ENCODE data around the gene DUSP22.

GRCh38 chr6:323730-324088 is 31.4 kb downstream of the DUSP22 start:
- TF ChIP-seq, protein P1, sequence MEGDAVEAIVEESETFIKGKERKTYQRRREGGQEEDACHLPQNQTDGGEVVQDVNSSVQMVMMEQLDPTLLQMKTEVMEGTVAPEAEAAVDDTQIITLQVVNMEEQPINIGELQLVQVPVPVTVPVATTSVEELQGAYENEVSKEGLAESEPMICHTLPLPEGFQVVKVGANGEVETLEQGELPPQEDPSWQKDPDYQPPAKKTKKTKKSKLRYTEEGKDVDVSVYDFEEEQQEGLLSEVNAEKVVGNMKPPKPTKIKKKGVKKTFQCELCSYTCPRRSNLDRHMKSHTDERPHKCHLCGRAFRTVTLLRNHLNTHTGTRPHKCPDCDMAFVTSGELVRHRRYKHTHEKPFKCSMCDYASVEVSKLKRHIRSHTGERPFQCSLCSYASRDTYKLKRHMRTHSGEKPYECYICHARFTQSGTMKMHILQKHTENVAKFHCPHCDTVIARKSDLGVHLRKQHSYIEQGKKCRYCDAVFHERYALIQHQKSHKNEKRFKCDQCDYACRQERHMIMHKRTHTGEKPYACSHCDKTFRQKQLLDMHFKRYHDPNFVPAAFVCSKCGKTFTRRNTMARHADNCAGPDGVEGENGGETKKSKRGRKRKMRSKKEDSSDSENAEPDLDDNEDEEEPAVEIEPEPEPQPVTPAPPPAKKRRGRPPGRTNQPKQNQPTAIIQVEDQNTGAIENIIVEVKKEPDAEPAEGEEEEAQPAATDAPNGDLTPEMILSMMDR (IDR thresholded peaks at IDR 0.05): no peak
- no peak for TF ChIP-seq POLR2A (IDR thresholded peaks at IDR 0.05)

All from Peyer's patch (tissue), 4 donors.